ENCODE results near the gene STAG3.

The STAG3 gene

DNA sequence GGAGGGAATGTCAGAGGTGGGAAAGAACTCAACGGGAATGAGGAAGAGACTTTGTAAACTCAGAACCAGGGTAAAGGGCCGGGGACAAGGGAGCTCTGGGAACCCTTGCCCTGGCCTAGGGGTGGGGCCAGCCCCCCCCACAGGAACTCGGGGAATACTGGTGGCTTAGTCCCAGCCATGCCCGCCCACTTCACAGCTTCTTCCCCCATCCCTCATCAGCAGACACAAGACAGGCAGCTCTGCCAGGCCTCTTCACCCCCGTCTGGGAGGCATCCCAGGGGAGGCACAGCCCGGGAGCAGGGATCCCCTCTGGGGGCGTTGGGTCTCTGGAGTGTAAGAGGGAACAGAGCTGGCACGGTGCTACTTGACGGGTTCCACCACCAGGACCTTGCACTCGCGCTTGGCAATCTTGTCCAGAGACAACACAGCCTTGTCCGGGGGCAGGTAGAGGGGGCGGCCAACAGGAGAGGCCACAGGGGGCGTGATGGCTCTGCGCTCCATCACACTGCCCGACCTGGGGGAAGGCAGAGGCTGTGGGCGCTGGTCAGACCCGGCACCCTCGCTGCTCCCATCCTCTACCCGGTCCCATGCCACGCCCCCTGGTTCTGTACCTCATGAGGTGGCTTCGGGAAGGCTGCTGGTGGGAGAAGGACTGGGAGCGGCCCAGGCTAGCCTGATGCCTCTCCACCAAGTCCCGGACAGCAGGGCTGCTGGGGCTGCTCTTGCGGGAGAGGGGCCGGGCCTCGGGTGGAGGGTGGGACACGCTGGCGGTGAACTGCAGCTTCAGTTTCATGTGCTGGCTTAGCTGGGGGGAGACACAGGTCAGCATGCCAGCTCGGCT lies 22.8 kb upstream of the STAG3 start:
- DNase-seq, result no peak

DNA sequence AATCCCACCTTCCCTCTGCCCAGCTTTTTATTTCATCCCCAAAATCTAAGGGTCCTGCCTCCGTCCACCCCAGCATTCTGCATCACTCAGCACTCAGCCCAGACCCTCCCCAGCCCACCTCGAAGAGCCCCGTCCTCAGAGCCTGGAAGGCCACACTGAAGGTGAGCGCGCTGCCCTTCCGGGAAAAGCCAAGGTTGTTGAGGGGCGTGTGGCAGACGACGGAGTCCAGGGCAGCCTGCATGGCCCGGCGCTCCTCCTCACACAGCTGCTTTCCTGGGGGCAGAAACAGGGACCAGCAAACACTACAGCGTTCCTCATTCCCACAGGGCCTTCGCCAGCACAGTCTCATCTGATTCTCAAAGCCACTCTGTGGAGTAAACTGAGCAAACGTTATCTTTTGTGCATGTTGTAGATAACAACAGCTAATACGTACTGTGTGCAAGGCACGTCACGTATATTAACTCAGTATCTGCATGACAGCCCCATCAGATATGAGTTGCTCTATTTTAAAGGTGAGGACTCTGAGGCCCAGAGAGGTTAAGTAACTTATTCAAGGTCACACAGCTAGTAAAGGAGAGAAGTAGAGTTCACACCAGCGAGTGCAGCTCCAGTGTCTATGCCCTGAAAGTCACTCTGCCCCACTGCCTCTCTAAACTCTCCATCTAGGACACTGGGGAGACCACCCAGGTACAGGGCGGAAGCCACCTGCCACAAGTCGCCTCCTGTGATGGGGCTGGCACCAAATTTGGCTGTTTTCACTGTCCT lies 22.0 kb upstream of the STAG3 start:
- DNase-seq, result no peak

DNA sequence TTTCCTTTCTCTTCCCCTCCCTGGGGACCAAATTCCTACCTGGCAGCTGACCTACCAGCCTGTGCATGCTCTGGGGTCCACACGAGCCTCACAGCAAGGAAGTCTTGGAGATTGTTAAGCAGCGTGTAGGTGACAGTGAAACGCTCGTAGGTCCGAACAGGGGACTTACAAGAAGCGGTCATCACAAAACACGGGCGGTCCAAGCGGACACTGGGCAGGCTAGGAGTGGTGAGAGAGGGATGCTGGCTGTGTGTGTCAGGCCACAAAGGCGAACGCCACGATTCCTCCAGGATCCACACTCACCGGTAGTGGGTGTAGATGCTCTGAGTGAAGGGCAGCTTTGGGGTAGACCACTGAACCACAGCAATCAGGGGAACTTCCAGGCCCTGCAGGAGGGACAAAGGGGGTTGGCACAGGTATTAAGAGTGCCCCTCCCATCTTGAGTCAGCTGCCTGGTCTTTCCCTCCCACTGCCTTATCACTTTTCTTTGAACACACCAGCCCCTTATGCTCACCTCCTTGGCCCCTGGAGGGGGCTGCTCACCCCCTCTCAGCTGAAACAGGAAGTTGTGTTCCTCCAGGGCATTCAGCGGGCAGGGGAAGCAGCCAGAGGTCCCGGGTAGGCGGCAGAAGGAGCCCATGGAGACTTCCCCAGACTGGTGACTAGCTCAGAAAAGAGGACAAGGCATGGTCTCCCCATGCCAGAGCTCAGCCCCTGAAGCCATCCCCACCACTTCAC lies 21.2 kb upstream of the STAG3 start:
- DNase-seq, result no peak

DNA sequence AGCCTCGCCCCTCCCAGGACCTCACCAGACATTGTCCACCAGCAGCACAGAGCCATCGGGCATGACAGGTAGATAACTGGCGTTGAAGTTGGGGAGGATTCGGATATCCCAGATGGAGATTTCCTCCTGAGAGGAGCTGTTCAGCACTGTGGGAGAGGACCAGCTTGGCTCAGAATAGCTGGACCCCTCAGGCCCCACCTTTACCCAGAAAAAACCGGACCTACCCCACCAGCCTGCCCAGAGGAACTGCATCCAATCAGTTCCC lies 20.7 kb upstream of the STAG3 start:
- no peak for DNase-seq

DNA sequence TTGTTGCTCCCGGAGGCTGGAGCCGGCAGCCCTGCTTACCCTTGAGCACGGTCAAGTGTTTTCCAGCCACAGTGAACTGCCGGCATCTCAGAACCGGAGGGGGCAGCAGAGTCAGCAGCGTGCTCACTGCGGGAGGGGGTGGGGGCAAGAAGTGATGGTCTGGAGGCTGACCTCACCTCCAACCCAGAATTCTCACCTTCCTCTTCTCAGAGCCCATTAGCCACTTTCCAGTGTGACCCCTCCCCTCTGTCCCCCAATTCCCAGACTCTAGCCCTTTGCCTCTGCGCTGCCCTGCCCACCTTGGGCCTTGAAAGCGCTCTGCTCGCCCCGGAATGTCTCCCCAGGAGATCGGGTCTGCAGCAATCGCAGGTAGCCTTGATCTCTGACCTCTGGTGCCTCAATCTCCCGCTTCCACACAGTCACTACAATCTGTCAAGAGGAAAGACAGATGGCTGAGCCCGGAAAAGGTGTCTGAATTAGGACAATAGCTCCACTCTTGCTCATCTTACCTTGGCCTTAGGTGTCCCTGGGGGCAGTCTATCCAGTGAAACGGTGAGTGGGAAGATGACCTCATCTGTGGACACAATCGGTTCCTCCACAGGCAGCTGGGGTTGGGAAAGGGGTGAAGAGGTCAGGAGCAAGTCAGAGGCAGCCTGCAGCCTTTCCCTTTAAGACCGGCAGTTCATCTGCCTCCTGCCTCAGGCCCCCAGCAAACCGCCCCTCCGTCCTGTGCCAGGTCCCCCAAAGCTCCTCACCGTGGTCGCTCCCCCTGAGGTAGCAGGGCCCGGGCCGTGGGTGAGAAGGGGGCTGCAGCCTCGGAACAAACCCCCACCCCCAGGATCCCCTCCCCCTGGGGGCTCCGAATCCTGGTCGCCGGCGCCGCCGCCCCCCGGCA lies 20.1 kb upstream of the STAG3 start:
- DNase-seq, result no peak

DNA sequence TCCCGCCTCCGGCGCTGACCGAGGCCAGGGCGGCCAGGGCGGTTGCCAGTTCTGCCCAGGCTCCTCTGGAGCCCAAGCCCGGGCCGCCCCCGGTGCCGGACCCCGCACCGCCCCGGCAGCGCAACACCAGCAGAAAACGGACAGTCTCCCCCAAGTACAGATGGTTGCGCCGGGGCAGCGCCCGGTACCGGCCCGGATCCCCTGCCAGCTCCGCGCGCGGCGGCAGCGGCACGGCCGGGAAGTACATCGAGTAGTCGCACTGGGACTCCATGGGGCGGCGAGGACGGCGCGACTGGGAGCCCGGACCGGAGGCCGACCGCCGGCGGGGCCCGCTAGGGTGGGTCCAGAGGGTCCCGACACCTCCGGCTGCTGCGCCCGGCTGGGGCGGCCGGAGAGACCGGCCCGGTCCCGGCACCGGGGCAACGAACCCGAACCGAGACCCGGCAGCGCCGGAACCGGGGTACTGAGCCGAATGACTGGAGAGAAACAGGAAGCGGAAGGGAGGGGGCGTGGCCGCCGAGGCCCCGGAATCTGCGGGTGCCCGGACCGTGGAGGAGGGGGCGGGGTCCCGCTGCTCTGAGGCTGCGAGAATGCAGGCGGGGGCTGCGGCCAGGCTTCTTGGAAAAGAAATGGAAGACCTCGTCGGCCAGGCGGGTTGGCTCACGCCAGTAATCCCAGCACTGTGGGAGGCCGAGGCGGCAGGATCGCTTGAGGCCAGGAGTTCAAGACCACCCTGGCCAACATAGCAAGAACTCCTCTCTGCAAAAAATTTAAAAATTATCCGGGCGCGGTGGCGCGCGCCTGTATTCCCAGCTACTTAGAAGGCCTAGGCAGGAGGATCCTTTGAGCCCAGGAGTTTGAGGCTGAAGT lies 19.3 kb upstream of the STAG3 start, which contains the start of gene TRAPPC14:
Gene TRAPPC14 (minus strand): TSS at position 495 of the 870 bp plus-strand sequence. CDS start 224 bp downstream, at position 271.
- peak; percentile 87 for DNase-seq

DNA sequence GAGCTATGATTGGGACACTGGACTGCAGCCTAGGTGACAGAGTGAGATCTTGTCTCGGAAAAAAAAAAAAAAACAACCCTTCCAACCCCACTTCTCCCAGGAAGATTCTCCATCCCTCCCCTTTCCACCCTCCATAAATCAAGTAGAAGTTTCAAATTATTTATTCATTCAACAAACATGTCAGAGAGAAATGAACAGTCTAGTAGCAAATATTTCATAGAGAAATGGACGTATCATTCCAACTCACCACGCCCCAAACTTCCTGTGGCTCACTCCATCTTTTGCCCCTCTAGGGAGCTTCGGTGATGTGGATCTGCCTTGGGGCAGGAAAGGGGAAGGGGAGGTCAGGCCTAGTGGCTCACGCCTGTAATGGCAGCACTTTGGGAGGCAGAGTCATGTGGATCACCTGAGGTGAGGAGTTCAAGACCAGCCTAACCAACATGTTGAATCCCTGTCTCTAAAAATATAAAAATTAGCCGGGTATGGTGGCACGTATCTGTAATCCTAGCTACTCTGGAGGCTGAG lies 18.6 kb upstream of the STAG3 start:
- no peak for DNase-seq

DNA sequence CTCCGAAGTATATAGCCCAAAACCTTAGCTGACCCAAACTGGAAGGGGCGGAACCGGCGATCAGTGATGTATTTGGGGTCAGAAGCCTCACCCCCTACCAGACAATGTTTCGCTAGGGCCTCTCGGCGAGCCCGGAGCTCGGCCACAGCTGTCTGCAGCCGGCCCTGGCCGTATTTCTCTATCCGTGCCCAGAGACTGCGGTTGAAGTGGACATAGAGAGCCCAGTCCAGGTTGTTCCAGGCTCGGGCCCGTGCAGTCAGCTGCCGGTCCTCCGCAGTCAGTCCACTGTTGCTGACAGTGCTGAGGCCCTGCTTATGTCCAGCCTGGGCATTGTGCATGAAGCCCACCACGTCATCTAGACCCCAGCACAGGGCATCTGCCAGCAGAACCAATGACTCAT lies 17.7 kb upstream of the STAG3 start:
- no peak for DNase-seq

DNA sequence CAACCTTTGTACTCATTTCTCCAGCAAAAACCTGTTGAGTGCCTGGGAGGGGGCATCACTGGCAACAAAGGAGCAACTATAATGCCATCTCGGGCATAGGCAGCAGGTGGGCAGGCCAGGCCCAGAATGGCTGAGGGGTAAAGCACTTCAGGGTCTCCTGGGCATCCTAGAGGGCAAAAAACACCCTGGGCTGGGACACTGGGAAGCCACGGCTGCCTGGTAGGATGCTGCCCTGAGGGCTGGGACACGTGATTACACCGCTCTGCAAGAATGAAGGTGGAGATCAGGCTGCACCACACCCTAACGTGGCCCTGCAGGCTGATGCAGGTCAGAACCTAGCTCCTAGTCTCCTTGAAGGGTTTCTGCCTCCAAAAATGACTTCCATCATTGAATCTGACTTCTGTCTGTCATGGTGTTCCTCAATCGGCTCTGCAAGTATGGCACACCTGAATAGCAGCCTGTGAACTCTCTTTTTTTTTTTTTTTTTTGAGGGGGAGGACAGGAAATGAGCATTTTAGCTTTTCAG lies 14.6 kb upstream of the STAG3 start:
- DNase-seq, result no peak

DNA sequence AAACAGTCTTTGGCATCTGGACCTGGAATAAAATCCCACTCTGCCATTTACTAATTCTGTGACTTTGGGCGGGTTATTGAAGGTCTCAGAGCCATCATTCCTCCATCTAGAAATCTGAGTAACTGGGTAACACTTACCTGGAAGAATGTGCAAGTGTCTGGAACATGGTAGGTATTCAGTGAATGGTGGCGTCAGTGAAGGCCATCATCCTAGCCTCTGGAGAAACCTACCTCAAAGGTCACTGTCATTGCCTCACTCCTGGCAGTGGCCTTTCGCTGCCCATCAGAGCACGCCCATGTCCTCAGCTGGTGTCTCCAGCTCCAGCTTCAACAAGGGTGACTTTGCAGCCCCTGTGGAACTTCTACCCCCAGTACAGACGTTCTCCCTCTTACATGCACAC lies 13.8 kb upstream of the STAG3 start:
- DNase-seq, result no peak

DNA sequence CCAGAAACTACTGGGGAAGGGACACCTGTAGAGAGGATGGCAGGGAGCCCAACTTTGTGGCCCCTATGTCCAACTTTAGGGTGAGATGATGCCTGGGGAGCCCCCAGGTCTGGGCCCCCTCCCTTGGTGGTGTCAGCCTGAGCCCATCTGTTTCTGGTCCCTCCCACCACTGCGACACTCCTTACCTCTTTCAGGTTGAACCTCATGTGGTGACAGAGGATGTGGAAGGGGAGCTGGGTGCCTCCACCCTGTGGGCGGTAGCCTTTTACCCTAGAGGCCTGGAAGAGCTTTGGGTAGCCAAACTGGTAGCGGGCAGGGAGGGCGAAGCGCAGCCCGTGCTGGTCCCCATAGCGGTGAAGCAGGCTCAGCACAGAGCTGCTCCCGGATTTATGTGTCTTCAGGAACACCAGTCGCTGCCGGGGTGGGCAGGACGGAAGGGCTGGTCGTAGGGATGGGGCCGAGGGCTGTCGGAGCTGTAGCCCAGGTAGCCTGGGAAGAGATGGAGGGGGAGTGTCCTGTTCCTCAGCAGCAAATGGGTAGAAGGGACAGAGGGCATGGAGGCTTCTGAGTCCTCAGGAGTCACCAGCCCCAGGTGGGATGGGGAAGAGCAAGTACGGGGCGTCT lies 11.3 kb upstream of the STAG3 start:
- DNase-seq, result no peak

DNA sequence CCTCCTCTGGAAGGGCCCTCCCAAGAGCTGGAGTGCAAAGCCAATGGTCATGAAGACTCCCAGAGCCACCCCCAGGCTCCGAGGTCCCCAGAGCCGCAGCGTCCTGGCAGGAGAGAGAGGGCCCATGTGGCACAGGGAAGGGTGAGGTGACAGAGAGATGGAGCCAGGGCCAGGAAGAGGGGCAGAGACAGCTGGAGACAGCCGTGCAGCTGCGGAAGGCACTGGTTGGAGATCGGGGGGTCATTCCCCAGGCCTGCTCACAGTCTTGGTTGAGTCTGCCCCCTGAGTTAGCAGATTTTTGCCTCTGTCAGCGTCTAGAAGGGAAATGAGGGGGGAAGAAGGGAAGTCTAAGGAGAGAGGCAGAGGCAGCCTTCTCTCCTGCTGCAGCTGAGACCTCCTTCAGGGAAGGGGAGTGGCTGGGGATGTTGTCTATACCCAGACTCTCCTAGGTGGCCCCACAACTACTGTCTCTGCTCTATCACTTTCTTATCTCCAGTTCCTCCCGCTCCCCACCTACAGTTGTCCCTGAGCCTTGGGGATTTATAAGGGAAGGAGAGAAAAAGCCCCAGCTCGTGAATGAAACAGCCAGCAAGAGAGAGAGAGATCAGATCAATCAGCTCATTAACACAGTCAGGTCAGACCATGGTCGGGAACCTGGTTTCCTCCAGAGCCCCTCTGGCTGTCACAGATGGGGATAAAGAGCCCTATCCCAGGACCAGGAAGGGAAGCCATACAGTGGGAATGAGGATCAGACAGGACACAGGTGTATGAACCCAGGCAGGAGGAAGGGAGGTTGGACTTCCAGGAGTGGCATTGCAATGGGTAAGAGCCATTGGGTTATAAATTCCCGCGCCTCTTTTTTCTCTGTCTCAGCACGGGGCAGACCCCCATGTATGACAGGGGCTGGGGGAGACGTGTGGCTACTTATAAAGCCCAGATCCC lies 10.5 kb upstream of the STAG3 start:
- DNase-seq, result no peak

DNA sequence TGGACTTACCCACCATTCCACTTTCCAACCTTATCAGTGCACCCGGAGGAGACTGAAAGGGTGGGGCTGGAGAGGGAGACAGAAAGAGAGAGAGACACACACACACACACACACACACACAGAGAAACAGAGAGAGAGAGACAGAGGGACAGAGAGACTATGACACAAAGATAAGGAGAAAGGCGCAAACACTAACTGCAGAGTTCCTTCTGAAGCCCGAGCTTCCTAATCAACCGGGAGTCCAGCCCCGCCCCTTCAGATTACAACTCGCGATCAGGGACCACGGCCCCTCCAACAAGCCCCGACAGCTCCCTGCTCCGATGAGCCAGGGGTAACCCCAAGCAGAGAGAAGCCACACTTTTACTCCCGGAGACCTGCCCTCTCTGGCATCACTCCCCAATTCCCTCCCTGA lies 9.8 kb upstream of the STAG3 start:
- DNase-seq, result no peak

DNA sequence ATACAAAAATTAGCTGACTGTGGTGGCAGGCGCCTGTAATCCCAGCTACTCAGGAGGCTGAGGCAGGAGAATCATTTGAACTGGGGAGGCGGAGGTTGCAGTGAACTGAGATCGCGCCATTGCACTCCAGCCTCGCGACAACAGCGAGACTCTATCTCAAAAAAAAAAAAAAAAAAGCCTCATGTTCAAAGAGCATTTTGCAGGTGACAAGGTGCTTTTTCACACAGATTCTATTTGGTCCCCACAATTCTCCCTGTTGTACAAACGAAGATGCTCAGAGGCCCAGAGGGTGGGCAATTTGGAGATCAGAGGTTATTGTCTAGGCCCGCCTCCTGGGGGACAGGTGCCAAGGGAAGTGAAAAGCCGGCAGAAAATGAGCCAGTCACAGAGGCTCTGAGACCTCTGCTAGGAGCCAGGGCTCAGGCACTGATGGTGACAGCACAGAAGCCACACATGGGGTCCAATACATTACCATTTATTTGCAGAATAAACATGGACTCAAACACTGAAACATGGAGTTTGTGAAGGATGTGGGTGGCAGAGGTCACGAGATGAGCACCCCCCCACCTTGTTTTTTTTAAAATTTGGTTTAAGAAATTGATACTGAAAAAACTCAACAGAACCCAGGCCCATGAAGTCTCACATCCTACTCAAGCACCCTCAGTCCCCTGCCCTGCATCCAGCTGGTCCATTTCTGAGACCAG lies 8.4 kb upstream of the STAG3 start:
- no peak for DNase-seq

DNA sequence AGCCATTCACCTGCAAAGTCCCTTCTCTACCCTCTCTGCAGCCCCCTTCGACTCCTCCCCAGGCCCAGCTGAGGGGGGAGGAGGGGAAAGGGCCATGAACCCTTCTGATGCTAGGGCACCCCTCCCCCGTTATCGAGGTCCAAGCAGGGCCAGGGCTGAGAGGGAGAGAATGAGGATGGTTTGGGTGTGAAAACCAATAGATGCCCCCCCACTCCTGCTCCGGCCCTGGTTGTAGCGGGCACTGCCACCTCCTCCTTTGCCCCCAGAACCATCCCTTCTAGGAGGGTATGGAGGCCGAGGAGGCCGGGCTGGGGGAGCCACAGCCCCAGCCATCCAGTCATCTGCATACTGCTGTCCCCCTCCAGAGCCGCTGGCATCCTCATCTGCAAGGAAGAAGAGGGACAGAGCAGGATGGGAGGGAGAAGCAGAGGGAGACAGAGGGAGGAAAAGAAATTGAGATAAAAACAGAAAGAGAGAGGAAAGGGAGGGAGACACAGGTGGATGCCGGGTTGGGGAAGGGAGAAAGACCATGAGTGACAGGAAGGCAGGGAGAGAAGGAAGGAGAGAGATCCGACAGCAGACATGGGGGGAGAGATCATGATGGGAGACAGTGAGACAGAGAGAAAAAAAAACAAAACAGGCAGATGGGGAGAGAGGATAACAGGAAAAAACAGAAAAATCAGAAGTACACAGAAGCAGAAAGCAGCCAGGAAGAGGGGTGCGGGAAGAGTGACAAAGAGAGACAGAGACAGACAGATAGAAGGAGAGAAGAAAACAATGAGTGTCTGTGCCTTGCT lies 7.4 kb upstream of the STAG3 start:
- DNase-seq, result no peak

DNA sequence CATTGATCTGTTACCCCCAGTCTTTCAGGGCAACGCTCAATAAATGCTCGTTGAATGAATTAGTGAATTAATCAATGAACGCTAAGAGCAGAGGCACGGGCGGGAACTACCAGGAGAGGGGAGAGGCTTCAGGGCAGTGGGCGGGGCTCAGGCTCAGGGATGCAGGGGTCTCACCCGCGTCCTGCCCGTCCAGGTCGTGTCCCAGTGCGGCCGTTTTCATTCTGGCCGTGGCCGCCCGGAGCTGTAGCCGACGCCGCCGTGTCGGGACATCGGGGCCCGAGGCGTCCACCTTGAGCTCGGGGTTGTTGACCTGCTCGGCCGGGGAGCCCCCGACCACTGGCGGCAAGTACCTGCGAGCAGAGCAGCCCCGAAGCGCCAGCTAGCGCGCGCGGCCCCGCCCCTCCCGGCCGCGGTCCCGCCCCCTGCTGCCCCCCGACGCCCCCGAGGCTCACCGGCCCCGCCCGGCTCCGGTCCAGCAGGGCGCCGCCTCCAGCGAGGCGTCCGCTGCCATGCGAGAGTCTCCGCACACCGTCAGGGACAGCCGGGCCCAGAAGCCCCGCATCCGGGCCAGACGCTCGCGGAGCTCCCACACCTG lies 6.5 kb upstream of the STAG3 start:
- DNase-seq, result peak; percentile 36

DNA sequence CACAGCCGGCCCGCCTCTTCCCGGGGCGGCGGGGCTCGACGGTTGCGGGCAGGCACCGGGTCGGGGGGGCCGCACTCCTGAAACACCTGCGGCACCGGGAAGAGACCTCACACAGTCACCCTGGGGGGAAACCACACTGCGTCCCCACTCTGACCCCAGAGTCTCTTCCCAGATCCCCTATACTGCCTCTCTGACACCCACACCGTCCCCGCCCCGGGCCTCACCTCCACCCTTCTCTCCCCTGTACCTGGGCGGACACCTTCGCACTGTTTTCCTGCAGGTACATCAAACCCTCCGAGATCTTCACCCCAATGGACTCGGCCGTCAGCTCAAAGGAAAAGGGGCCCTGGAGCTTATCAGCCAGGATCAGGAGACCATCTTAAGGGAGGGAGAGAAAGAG lies 5.9 kb upstream of the STAG3 start:
- DNase-seq, result no peak

Data from T-helper 9 cell (primary cell).